Naive thymus-derived CD8-positive, alpha-beta T cell (primary cell): Measurements from ENCODE around the gene ZNF786. TPM values are rescaled to one million over a fixed set of nuclear protein-coding genes. Genes with fewer than 3 reads are reported as not detected.
"Not testable (repeated sequence)": the region's sequence is repeated elsewhere in the genome, so short reads cannot be mapped to it uniquely, and the experiment has no call there.

Experiments
- ATAC-seq, 2 donors: fragments of 150-1000 bp; cut with Tn5 transposase in 1 of 2; sonication (Bioruptor Pico), chemical (Tn5 transposase) in 1 of 2; 1 replicate in 1 of 2; 2 replicates in 1 of 2; pipeline ENCODE4 v1.10.0; 2021; ENCODE audit warnings: mild to moderate bottlenecking in 2 of 2, moderate library complexity in 2 of 2
- POLR2A ChIA-PET: fragments of 350-600 bp; sonication (Branson Sonifier 250); formaldehyde crosslinking; loops from one replicate; lab custom pipeline; 2021; ENCODE audit warnings: antibody characterized with exemption; lab: Charles Lee
- DNase-seq, 10 donors: peaks; one replicate each; pipeline versions ENCODE4 v3.0.0 to v3.0.0-alpha.2; 2020 to 2022
- H3K27ac Mint-ChIP-seq, 10 donors: one replicate each; pipeline ENCODE4 v1.8.0; 2020 to 2022; ENCODE audit warnings: mild to moderate bottlenecking in 10 of 10, mixed read lengths in 10 of 10, moderate library complexity in 4 of 10, inconsistent platforms in 1 of 10
- H3K27me3 Mint-ChIP-seq, 5 donors: one replicate each; pipeline ENCODE4 v1.8.0; 2021 to 2022; ENCODE audit warnings: mixed read lengths in 5 of 5
- H3K36me3 Mint-ChIP-seq, 3 donors: one replicate each; pipeline ENCODE4 v1.8.0; 2020 to 2022; ENCODE audit warnings: mixed read lengths in 3 of 3, mild to moderate bottlenecking in 2 of 3, inconsistent platforms in 1 of 3
- H3K4me1 Mint-ChIP-seq, 4 donors: one replicate each; pipeline ENCODE4 v1.8.0; 2021 to 2022; ENCODE audit warnings: mixed read lengths in 4 of 4
- H3K4me3 Mint-ChIP-seq, 10 donors: one replicate each; pipeline ENCODE4 v1.8.0; 2020 to 2022; ENCODE audit warnings: mild to moderate bottlenecking in 10 of 10, mixed read lengths in 10 of 10, moderate library complexity in 6 of 10, inconsistent platforms in 1 of 10
- H3K9me3 Mint-ChIP-seq, 9 donors: one replicate each; pipeline ENCODE4 v1.8.0; 2020 to 2022; ENCODE audit warnings: mixed read lengths in 9 of 9, mild to moderate bottlenecking in 3 of 9, inconsistent platforms in 1 of 9, moderate library complexity in 1 of 9
- polyA plus RNA-seq, 3 donors: library from polyadenylated mRNA; unstranded; fragments of 300-500 nt; fragmentation: Illumina TruSeq; gene quantifications; one replicate each; pipeline ENCODE4 v1.2.3, GENCODE V29; 2021
- total RNA-seq, 8 experiments: library from RNA in 2 of 8; stranded (reverse) in 2 of 8; gene quantifications; one replicate each; pipeline ENCODE4 v1.2.3 and lab custom pipeline; 2021 to 2026

Gene ZNF786
- total and polyA plus RNA-seq, 5 experiments from 2014 or later: 5.9 to 18.4 (median 16.3) TPM

DNA sequence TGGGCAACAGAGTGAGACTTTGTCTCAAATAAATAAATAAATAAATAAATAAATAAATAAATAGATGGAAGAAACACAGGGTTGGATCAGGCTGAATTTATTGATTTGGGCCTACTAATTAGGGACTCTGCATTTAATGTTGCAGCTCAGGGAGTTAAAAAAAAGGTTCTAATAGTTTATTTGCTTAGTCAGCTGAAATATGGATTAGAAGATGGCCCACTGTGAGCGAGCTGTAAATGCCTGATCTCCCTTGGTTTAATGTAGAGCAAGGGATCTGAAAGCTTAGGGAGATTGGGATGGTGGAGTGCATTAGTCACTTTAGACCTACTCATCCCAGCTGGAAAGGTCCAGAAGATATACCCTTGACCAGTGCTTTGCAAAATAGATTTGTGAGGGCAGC is 37.1 kb downstream of the ZNF786 start:
- peaks cover 0 to 4% (median 0%) of the 10 kb centered on the region in 4 donors for H3K4me1 Mint-ChIP-seq
- H3K27me3 Mint-ChIP-seq: peaks cover 0 to 4% (median 0%) of the 10 kb centered on the region in 5 donors
- POLR2A ChIA-PET: no interaction called here
- H3K36me3 Mint-ChIP-seq: no peaks in the 10 kb centered on the region
- DNase-seq (no peak), ATAC-seq (no peak)
- no peak overlapping the region for H3K27ac Mint-ChIP-seq
- H3K4me3 Mint-ChIP-seq: no peak overlapping the region
- no peaks in the 10 kb centered on the region for H3K9me3 Mint-ChIP-seq

DNA sequence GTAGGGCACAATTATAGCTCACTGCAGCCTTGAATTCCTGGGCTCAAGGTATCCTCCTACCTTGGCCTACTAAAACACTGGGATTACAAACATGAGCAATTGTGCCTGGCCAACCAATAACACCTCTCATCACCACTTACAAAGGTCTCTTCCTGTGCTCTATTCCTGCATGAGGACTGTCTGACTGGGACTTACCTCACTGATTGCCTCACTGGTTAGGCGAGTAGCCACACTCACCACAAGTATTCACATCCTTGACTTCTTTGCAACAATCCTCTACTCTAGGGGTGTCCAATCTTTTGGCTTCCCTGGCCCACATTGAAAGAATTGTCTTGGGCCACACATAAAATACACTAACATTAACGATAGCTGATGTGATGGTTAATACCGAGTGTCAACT is 39.6 kb downstream of the ZNF786 start:
- Mint-ChIP-seq H3K9me3 (no peaks in the 10 kb centered on the region), H3K27ac (peak overlapping the region in 1 of 10 donors; percentile 11), H3K4me3 (no peak overlapping the region), H3K27me3 (peaks cover 0 to 4% (median 0%) of the 10 kb centered on the region in 5 donors), H3K4me1 (peaks cover 0 to 4% (median 0%) of the 10 kb centered on the region in 4 donors), H3K36me3 (no peaks in the 10 kb centered on the region)
- no peak for DNase-seq
- ATAC-seq: no peak
- POLR2A ChIA-PET: no interaction called here

DNA sequence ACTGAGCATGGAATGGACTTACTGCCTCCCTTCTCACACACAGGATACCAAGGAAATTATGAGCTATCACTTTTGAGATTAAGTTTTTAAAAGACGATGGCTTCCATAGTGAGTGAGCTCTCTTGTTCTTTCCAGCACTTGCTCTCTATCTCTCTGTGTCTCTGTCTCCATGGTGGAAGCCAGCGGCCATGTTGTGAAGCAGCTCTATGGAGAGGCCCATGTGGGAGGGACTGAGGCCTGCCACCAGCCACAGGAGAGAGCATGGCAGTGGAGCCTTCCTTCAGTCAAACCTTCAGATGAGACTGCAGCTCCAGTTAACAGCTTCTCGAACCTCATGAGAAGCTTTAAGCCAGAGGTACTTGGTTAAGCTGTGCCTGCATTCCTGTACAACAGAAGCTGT is 41.7 kb downstream of the ZNF786 start:
- Mint-ChIP-seq H3K27me3 (peaks cover 0 to 4% (median 0%) of the 10 kb centered on the region in 5 donors), H3K4me1 (peaks cover 0 to 6% (median 0%) of the 10 kb centered on the region in 4 donors), H3K36me3 (no peaks in the 10 kb centered on the region), H3K4me3 (no peak overlapping the region), H3K27ac (peak overlapping the region in 1 of 10 donors; percentile 57), H3K9me3 (no peaks in the 10 kb centered on the region)
- no peak for ATAC-seq
- POLR2A ChIA-PET: interaction anchor here (0.7 kb wide), 2 partner anchors 17 to 42 kb away, joined by 3 to 7 read pairs; no protein-coding TSS in a partner anchor
- no peak for DNase-seq

DNA sequence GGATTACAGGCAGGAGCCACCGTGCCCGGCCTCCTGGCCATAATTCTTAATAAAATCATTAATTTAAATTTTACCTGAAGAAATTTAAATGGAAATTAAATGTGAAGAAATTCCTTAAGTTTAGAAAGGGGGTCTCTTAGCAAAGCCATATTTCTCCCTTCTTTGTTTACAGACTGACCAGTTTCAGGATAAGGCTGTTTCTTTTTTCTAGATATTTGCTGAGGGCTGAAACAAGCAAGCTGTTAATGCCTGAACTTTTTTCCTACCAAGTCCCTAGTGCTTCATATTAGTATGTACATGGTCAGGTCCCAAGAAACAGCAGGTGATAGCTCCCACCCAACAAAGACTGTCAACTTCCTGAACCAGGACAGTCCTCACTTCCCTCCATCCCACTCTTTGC is 44.1 kb downstream of the ZNF786 start:
- no peaks in the 10 kb centered on the region for H3K36me3 Mint-ChIP-seq
- H3K4me3 Mint-ChIP-seq: no peak overlapping the region
- peaks cover 0 to 4% (median 0%) of the 10 kb centered on the region in 5 donors for H3K27me3 Mint-ChIP-seq
- no peak for DNase-seq
- H3K27ac Mint-ChIP-seq: no peak overlapping the region
- POLR2A ChIA-PET: interaction anchor here (0.5 to 0.7 kb wide), 2 partner anchors 13 to 16 kb away, joined by 3 to 4 read pairs; no protein-coding TSS in a partner anchor
- peaks cover 0 to 6% (median 0%) of the 10 kb centered on the region in 4 donors for H3K4me1 Mint-ChIP-seq
- no peak for ATAC-seq
- H3K9me3 Mint-ChIP-seq: no peaks in the 10 kb centered on the region

DNA sequence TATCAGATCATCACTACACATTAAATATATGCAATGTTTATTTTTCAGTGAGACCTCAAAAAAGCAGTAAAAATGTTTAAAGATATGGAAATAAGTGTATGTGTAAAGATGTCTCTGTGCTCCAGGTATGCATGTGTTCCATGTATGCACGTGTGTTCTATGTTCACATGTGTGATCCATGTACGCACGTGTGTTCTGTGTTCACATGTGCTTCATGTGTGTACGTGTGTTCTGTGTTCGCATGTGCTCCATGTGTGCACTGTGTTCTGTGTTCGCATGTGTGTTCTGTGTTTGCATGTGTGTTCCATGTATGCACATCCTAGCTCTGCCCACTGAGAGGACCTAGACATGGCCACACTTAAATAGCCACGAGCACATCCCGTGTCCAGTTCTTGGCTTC is 46.6 kb downstream of the ZNF786 start:
- Mint-ChIP-seq H3K9me3 (no peaks in the 10 kb centered on the region), H3K27me3 (peaks cover 0 to 3% (median 0%) of the 10 kb centered on the region in 5 donors), H3K27ac (no peak overlapping the region), H3K36me3 (no peaks in the 10 kb centered on the region), H3K4me1 (peaks cover 0 to 6% (median 0%) of the 10 kb centered on the region in 4 donors), H3K4me3 (no peak overlapping the region)
- no peak for DNase-seq
- no peak for ATAC-seq
- POLR2A ChIA-PET: no interaction called here

DNA sequence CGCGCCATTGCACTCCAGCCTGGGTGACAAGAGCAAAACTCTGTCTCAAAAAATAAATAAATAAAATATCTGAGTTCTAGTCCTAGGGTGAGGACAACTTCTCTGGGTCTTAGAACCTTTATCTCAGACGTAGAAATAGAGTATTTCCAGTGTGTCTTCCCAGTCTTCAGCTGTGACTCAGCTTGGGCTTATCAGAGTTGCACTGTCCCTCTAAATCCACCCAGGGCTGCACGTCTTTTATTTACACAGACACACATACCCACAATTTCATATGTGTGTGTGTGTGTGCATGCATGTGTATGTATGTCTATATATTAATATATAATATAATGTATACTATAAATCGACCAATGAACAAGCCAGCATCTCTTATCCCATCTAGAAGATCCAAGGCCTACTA is 49.2 kb downstream of the ZNF786 start:
- POLR2A ChIA-PET: no interaction called here
- ATAC-seq (no peak), DNase-seq (no peak)
- peaks cover 0 to 14% (median 0%) of the 10 kb centered on the region in 9 donors for H3K9me3 Mint-ChIP-seq
- no peaks in the 10 kb centered on the region for H3K27me3 Mint-ChIP-seq
- H3K4me3 Mint-ChIP-seq: no peak overlapping the region
- peaks cover 0 to 12% (median 3%) of the 10 kb centered on the region in 3 donors for H3K36me3 Mint-ChIP-seq
- peaks cover 9 to 16% (median 12%) of the 10 kb centered on the region in 4 donors for H3K4me1 Mint-ChIP-seq
- H3K27ac Mint-ChIP-seq: no peak overlapping the region

DNA sequence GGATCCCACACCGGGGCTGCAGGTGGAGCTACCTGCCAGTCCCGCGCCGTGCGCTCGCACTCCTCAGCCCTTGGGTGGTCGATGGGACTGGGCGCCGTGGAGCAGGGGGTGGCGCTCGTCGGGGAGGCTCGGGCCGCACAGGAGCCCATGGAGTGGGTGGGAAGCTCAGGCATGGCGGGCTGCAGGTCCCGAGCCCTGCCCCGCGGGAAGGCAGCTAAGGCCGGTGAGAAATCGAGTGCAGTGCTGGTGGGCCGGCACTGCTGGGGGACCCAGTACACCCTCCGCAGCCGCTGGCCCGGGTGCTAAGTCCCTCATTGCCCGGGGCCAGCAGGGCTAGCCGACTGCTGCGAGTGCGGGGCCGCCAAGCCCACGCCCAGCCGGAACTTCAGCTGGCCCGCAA is 51.9 kb downstream of the ZNF786 start:
- H3K4me3 Mint-ChIP-seq: not testable (repeated sequence)

DNA sequence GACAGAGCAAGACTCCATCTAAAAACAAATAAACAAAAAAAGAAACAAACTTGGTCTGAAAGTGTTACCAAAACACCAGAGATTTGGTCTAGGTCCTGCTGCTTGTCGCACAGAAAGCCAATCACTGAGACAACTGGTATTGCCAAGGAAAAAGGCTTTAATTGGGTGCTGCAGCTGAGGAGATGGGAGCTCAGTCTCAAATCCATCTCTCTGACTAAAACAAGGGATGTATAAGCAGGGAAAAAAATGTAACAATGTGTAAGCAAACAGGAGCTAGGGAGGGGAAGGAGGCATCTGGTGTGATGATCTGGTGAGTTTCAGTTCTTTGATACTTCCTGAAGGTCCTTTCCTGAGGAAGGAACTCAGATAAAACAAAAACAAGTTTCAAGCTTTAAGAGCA is 53.8 kb downstream of the ZNF786 start:
- Mint-ChIP-seq H3K9me3 (peaks cover 0 to 14% (median 0%) of the 10 kb centered on the region in 9 donors), H3K4me3 (peak overlapping the region in 2 of 10 donors; percentile 20 to 73), H3K27ac (no peak overlapping the region), H3K4me1 (peaks cover 7 to 16% (median 12%) of the 10 kb centered on the region in 4 donors), H3K36me3 (peaks cover 0 to 12% (median 3%) of the 10 kb centered on the region in 3 donors), H3K27me3 (no peaks in the 10 kb centered on the region)
- no peak for ATAC-seq
- no peak for DNase-seq
- POLR2A ChIA-PET: no interaction called here

More for the DNA sequence above, 51.9 kb downstream of the ZNF786 start:
- H3K9me3 Mint-ChIP-seq: peaks cover 0 to 14% (median 0%) of the 10 kb centered on the region in 9 donors
- peaks cover 0 to 12% (median 3%) of the 10 kb centered on the region in 3 donors for H3K36me3 Mint-ChIP-seq
- POLR2A ChIA-PET: interaction anchor here (1.1 kb wide), 1 partner anchor 10 kb away, joined by 3 read pairs; the partner anchor contains the start of gene PDIA4
- DNase-seq, H3K27me3 Mint-ChIP-seq, ATAC-seq, H3K27ac Mint-ChIP-seq: not testable (repeated sequence)
- peaks cover 7 to 16% (median 12%) of the 10 kb centered on the region in 4 donors for H3K4me1 Mint-ChIP-seq

DNA sequence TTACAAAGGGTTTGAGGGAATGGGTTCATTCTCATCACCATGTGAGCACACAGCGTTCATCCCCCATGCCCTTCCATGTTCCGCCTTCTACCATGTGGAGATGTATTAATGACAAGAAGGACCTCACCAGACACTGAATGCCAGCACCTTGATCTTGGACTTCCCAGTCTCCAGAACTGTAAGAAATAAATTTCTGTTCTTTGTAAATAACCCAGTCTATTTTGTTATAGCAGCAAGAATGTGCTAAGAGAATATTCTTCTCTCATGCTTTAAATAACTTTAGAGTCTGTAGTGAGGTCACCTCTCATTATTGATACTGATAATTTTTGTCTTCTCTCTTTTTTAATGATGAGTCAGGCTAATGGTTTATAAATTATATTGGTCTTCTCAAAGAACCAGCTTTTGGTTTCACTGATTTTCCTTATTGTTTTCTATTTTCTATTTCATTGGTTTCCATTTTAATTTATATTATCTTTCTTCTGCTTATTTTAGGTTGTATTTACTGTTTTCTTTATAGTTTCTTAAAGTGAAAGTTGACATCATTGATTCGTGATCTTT is 59.1 kb downstream of the ZNF786 start:
- H3K27me3 Mint-ChIP-seq: no peaks in the 10 kb centered on the region

DNA sequence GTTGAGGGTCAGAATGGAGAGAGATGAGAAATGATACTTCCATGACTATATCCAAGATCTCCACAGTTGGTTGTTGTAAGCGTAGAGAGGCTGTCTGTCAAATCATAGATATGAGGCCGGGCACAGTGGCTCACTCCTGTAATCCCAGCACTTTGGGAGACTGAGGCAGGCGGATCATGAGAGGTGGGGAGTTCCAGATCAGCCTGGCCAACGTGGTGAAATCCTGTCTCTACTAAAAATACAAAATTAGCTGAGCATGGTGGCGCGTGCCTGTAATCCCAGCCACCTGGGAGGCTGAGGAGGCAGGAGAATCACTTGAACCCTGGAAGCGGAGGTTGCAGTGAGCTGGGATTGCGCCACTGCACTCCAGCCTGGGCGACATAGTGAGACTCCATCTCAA is 60.1 kb downstream of the ZNF786 start:
- peaks cover 20 to 39% (median 35%) of the 10 kb centered on the region in 4 donors for H3K4me1 Mint-ChIP-seq
- not testable (repeated sequence) for H3K36me3 Mint-ChIP-seq
- peak overlapping the region in 3 of 10 donors; percentile 25 to 76 (median 68) for H3K27ac Mint-ChIP-seq

More for the DNA sequence above, 59.1 kb downstream of the ZNF786 start:
- ATAC-seq (no peak), DNase-seq (no peak)
- no peaks in the 10 kb centered on the region for H3K36me3 Mint-ChIP-seq
- peaks cover 0 to 4% (median 0%) of the 10 kb centered on the region in 9 donors for H3K9me3 Mint-ChIP-seq
- no peak overlapping the region for H3K27ac Mint-ChIP-seq
- H3K4me1 Mint-ChIP-seq: peaks cover 12 to 29% (median 25%) of the 10 kb centered on the region in 4 donors
- POLR2A ChIA-PET: no interaction called here
- no peak overlapping the region for H3K4me3 Mint-ChIP-seq

DNA sequence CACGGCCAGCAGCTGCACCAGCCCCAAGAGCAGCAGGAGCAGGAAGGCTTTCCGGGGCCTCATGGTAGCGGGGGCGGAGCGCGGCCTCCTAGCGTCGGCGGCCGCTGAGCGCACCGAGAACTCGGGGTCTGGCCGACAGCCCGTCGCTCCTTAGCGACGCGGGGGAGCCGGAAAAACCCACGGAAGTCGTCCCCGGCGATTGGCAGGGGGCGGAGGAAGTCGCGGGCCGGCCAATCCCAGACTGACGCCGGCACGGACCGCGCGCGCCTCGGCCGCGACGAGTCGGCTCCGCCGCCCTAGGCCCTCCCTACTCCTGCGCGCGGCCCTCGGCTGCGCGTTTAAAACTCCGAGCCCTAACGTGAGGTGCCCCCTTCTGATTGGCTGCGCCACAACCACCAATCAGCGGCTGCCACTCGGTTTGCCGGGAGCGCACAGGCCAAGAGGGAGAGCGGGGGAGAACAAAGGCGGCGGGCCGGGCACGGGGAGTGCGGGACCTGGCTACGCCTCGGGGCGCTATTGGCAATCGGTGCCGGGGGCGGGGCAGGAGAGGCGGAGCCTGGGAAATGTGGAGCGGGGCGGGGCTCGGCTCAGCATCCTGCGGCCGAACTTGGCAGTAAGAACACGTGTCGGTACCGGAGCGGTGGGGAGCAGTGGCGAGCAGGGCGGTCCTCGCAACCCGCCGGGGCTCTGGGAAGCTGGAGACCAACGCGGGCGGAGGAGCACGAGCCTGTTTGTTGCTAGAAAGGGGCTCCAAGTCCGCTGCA is 62.0 kb downstream of the ZNF786 start, which contains the start of gene PDIA4:
TSS of gene PDIA4 (minus strand) at position 160 of the 764 bp plus-strand sequence. CDS start at position 63, 97 bp downstream.
- H3K27ac Mint-ChIP-seq: peak within 1 kb of the TSS; percentile 87 to 97 (median 95)
- H3K4me1 Mint-ChIP-seq: peaks cover 26 to 50% (median 45%) of the 10 kb centered on the region in 4 donors
- H3K27me3 Mint-ChIP-seq: no peaks in the 10 kb centered on the region
- DNase-seq (peak; percentile 98 to 99 (median 99)), ATAC-seq (peak; percentile 88 to 89)
- H3K4me3 Mint-ChIP-seq: peak within 1 kb of the TSS; percentile 90 to 96 (median 92)
- POLR2A ChIA-PET: interaction anchor here (0.6 to 2.9 kb wide), 7 partner anchors 9 to 448 kb away, joined by 3 to 23 read pairs (median 5); partner anchors contain the start of gene ZNF786
- peaks cover 0 to 11% (median 0%) of the 10 kb centered on the region in 3 donors for H3K36me3 Mint-ChIP-seq
- H3K9me3 Mint-ChIP-seq: no peaks in the 10 kb centered on the region

More for the DNA sequence above, 60.1 kb downstream of the ZNF786 start:
- POLR2A ChIA-PET: interaction anchor here (0.6 kb wide), 1 partner anchor 16 kb away, joined by 4 read pairs; no protein-coding TSS in a partner anchor
- H3K27me3 Mint-ChIP-seq, ATAC-seq, H3K9me3 Mint-ChIP-seq, DNase-seq, H3K4me3 Mint-ChIP-seq: not testable (repeated sequence)

DNA sequence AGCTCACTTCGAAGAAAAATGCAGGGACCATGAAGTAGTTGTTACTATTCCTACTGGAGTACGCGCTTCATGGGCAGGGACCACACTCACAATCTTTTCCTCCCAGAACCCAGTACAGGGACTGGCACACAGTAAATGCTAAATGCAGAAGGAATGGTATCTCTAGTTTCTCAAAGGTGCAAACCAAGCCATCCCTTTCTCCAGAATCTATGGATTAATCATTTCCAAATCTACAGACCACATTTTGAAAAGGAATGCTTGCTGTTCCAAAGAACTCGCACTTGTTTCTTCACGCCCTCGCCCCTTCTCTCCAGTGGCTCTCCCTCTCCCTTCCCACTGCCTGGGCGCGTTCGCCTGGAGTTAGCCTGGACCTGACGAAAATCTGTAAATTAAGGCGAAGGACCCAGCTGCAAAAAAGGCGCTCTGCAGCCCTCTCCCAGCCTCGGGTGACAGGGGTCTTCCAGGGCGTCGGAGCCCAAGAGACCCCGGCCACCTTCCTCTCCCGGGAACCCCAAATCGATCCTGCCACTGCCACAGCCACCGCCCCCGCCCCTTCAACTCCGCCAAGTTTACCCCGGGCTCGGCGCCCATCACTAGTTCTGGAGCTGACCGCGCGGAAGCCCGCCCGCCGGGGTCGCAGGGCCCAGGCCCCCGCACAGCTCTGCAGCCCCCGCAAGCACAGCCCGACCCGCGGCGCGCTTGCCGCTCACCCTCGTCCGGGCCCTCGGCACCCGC is 62.7 kb downstream of the ZNF786 start:
- H3K27me3 Mint-ChIP-seq: no peaks in the 10 kb centered on the region
- POLR2A ChIA-PET: interaction anchor here (0.6 to 2.9 kb wide), 7 partner anchors 10 to 449 kb away, joined by 3 to 23 read pairs (median 5); partner anchors contain the start of gene ZNF786
- no peaks in the 10 kb centered on the region for H3K9me3 Mint-ChIP-seq
- H3K27ac Mint-ChIP-seq: peak overlapping the region; percentile 82 to 97 (median 94)
- ATAC-seq (no peak), DNase-seq (peak in 1 of 10 donors; percentile 3)
- peaks cover 31 to 55% (median 52%) of the 10 kb centered on the region in 4 donors for H3K4me1 Mint-ChIP-seq
- H3K36me3 Mint-ChIP-seq: peaks cover 0 to 16% (median 0%) of the 10 kb centered on the region in 3 donors
- H3K4me3 Mint-ChIP-seq: peak overlapping the region; percentile 90 to 96 (median 92)
